Ectodermal cell (in vitro differentiated cells): Measurements from ENCODE around the gene CLMN.

Experiments
- H3K27ac ChIP-seq: 2 replicates; pipeline ENCODE4 v1.7.0; 2013; ENCODE audit warnings: mild to moderate bottlenecking, low read depth, low read length; ENCODE audit not compliant: insufficient read depth, poor library complexity, severe bottlenecking
- H3K27me3 ChIP-seq: 2 replicates; pipeline ENCODE4 v1.7.0; 2013; ENCODE audit warnings: mild to moderate bottlenecking, low read length; ENCODE audit not compliant: insufficient read depth, control insufficient read depth, poor library complexity, severe bottlenecking
- H3K36me3 ChIP-seq: one replicate; pipeline ENCODE4 v1.7.0; 2013; ENCODE audit warnings: low read length; ENCODE audit not compliant: control insufficient read depth, insufficient read depth
- H3K4me1 ChIP-seq: one replicate; pipeline ENCODE4 v1.7.0; 2013; ENCODE audit warnings: low read length; ENCODE audit not compliant: control insufficient read depth, insufficient read depth
- H3K4me3 ChIP-seq: 2 replicates; pipeline ENCODE4 v1.7.0; 2013; ENCODE audit warnings: low read depth, low read length, control low read depth; ENCODE audit not compliant: insufficient read depth
- H3K9me3 ChIP-seq: 2 replicates; pipeline ENCODE4 v1.7.0; 2013; ENCODE audit warnings: mild to moderate bottlenecking, low read length, moderate library complexity; ENCODE audit not compliant: control insufficient read depth
- WGBS, 2 experiments: methylation state at CpG; one replicate each; pipeline ENCODE4 v1.1.7; 2013; ENCODE audit warnings: missing lambda C conversion rate in 2 of 2; 5-methylcytosine and 5-hydroxymethylcytosine counted together

CLMN gene

GRCh38 chr14:95297832-95298231 lies 21.9 kb downstream of the CLMN start:
- Histone ChIP-seq H3K36me3 (no peaks in the 10 kb centered on the region), H3K4me3 (no peak overlapping the region), H3K4me1 (peaks cover 5% of the 10 kb centered on the region), H3K9me3 (no peaks in the 10 kb centered on the region), H3K27me3 (no peaks in the 10 kb centered on the region), H3K27ac (no peak overlapping the region)
- 93 to 94% methylated on average over 8 of the region's 8 CpGs for WGBS, 2 experiments

DNA sequence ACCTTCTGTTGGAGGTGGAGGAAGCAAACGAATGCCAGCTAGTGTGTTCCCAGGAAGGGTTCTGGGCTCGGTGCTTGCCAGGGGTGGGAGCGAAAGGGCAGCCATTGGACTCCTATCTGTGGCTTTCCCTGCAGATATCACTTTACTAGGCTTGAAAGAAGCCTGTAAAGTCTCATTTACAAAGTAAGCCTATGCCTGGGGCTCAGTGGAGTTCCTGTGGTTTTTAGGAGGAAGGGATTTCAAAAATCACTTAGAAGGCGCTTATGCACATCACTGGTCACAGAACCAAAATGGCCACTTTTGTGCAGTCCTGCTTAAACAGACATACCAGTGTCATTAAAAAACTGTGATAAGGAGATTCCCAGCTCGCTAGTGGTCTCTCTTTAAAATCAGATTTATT lies 22.7 kb downstream of the CLMN start:
- WGBS, 2 experiments = 93 to 96% methylated on average over 5 of the region's 5 CpGs
- Histone ChIP-seq H3K9me3 (no peaks in the 10 kb centered on the region), H3K4me3 (no peak overlapping the region), H3K27me3 (no peaks in the 10 kb centered on the region), H3K36me3 (no peaks in the 10 kb centered on the region), H3K4me1 (no peaks in the 10 kb centered on the region), H3K27ac (no peak overlapping the region)

DNA sequence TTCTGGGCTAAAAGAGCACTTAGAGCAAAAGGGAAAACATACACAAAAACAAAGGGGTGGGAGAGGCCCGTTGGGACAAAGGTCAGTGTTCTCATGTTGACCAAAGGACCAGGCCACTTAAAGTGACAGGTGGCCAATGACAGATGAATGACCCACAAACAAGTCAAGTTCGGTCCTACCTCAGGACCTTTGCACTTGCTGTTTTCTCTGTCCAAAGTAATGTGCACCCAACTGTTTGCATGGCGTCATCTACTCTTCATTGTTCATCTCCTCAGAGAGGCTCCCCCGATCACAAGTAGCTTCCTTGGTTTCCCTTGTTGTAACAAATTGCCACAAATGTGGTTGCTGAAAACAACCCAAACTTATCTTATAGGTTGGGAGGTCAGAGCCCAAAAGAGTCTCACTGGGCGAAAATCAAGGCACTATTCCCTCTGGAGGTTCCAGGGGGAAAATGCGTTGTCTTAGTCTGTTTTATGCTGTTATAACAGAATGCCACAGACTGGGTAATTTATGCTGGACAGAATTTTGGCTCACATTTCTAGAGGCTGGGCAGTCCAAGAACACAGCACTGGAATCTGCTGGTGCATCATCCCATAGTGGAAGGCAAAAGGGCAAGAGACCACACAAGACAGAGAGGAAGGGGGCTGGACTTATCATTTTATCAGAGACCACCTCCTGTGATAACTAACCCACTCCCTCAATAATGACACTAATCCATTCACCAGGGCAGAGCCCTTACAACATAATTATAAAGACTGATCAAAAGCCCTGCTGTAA lies 23.9 kb downstream of the CLMN start:
- Histone ChIP-seq H3K4me1 (no peaks in the 10 kb centered on the region), H3K4me3 (no peak overlapping the region), H3K27ac (no peak overlapping the region), H3K9me3 (no peaks in the 10 kb centered on the region), H3K36me3 (no peaks in the 10 kb centered on the region), H3K27me3 (no peaks in the 10 kb centered on the region)
- WGBS, 2 experiments = 92 to 93% methylated on average over 6 of the region's 6 CpGs

GRCh38 chr14:95294834-95295599 lies 24.7 kb downstream of the CLMN start:
- Histone ChIP-seq H3K4me3 (no peak overlapping the region), H3K36me3 (no peaks in the 10 kb centered on the region), H3K27ac (no peak overlapping the region), H3K4me1 (no peaks in the 10 kb centered on the region), H3K9me3 (no peaks in the 10 kb centered on the region), H3K27me3 (no peaks in the 10 kb centered on the region)
- WGBS, 2 experiments = 94 to 96% methylated on average over 9 of the region's 9 CpGs

DNA sequence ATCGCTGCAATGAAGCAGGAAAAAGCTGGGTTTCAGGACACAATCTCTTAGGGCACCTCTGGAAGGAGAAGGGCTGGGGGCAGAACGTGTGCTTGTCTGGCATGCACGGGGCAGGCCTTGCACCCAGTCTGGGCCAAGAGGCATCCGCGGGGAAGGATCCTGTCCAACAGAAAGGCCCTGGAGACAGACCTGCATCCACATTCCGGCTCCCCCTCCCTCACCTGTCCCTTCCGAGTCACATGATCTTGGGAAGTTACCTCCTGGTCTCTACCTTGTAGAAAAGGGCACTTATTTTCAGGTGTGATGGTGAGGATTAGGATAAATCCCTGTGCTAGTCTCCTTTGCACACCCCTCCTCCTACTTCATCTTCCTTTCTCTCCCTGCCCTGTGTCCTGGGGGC lies 25.4 kb downstream of the CLMN start:
- Histone ChIP-seq H3K36me3 (no peaks in the 10 kb centered on the region), H3K9me3 (no peaks in the 10 kb centered on the region), H3K4me3 (no peak overlapping the region), H3K4me1 (no peaks in the 10 kb centered on the region), H3K27ac (no peak overlapping the region), H3K27me3 (no peaks in the 10 kb centered on the region)
- 88 to 94% methylated on average over 7 of the region's 7 CpGs for WGBS, 2 experiments

- Histone ChIP-seq H3K27ac (no peak overlapping the region), H3K36me3 (no peaks in the 10 kb centered on the region), H3K27me3 (no peaks in the 10 kb centered on the region), H3K9me3 (no peaks in the 10 kb centered on the region), H3K4me1 (no peaks in the 10 kb centered on the region), H3K4me3 (no peak overlapping the region)
- WGBS, 2 experiments = 73 to 89% methylated on average over 5 of the region's 5 CpGs
These were observed 26.3 kb downstream of the CLMN start for GRCh38 chr14:95293449-95293848.

- H3K4me1 ChIP-seq = no peaks in the 10 kb centered on the region
- 76 to 81% methylated on average over 8 of the region's 8 CpGs for WGBS, 2 experiments
- no peaks in the 10 kb centered on the region for H3K9me3 ChIP-seq
- H3K27ac ChIP-seq = no peak overlapping the region
- no peak overlapping the region for H3K4me3 ChIP-seq
- H3K27me3 ChIP-seq = no peaks in the 10 kb centered on the region
- no peaks in the 10 kb centered on the region for H3K36me3 ChIP-seq
These were observed 26.9 kb downstream of the CLMN start for GRCh38 chr14:95292660-95293425.

DNA sequence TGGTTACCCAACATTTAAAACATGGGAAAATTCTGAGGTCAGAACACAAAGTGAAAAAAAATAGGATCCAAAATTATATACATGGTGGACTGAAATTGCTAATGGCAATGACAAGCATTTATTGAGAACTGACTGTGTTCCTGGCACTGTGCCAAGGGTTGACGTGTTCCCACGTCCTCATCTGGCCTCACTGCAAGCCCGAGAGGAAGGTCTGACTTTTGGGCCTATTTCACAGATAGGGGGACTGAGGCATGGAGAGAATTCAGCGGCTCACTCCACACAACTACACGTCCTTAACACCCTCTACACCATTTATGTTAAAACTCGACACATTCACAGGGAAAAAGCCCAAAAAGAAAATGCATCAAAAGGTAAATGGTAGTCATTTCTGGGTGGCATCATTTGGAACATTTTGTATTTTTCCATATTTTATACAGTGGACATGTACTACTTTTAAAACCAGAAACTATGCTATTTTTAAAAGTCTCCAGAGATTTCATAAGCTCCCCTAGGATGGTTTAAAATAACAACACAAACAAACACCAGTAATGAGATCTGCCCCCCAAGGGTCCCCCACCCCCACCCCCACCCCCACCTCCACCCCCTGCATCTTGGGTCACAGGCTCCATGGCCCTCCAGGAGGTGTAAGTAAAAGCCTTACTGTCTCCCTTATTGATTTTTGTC lies 27.7 kb downstream of the CLMN start:
- 85 to 86% methylated on average over 3 to 6 of the region's 6 CpGs for WGBS, 2 experiments
- Histone ChIP-seq H3K27me3 (no peaks in the 10 kb centered on the region), H3K9me3 (no peaks in the 10 kb centered on the region), H3K27ac (no peak overlapping the region), H3K4me1 (peaks cover 5% of the 10 kb centered on the region), H3K4me3 (no peak overlapping the region), H3K36me3 (no peaks in the 10 kb centered on the region)

DNA sequence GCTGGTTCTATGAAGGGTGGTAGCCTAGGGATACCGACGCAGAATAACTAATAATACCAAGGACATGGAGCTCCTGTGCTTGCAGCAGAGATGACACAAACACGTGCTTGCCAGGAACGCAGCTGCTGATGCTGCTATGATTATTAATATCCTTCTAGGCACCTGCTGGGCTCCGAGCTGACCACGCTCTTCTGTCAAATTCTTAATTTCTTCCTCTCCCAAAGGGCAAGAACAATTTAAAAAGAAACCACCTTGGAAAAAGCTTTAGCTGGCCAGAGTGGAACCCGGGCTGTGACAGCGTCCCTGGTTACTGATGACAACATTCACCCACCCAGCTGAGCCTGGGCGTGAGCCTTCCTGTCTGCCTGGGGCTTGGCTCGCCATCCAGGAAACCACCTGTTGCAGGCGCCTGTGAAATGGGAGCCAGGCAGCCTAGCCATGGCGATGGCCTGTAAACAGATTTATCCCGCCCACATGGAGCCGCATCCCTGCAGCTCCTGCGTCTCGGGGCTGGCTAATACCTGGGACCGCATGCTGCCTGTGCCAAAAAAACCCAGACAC lies 28.8 kb downstream of the CLMN start:
- H3K36me3 ChIP-seq = no peaks in the 10 kb centered on the region
- peaks cover 7% of the 10 kb centered on the region for H3K4me1 ChIP-seq
- no peaks in the 10 kb centered on the region for H3K9me3 ChIP-seq
- no peak overlapping the region for H3K27ac ChIP-seq
- WGBS, 2 experiments = 71% methylated on average over 17 of the region's 17 CpGs
- H3K27me3 ChIP-seq = no peaks in the 10 kb centered on the region
- H3K4me3 ChIP-seq = no peak overlapping the region
